DMS114 treated with DMSO at 0.1 percent for 48 hours (cell line): ENCODE results near the gene FBN2.
"Not testable (repeated sequence)": the region's sequence is repeated elsewhere in the genome, so short reads cannot be mapped to it uniquely, and the experiment has no call there.

Experiments used
- DNase-seq: peaks from one replicate; lab custom pipeline; 2025; ENCODE audit not compliant: unreplicated experiment; lab: John Stamatoyannopoulos, UW

FBN2 gene

DNA sequence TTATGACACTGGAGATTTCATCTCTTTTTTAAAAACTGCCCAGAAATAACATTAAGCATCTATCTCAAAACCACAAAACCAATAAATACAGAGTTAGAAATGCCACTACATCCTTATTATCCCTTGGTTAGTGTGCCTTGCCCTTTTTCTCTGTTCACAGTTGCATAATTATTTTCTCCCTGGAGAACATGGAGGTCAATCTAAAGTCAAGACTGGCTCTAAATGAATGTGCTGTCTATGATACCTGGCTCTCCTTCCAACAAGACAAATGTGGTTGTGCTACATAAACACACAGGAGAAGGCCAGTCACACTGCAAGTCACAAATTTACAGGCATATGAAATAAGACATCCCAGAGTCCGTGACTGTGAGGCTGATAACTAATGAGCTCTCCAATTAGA lies 2.8 kb downstream of the FBN2 start:
- DNase-seq, result no peak

DNA sequence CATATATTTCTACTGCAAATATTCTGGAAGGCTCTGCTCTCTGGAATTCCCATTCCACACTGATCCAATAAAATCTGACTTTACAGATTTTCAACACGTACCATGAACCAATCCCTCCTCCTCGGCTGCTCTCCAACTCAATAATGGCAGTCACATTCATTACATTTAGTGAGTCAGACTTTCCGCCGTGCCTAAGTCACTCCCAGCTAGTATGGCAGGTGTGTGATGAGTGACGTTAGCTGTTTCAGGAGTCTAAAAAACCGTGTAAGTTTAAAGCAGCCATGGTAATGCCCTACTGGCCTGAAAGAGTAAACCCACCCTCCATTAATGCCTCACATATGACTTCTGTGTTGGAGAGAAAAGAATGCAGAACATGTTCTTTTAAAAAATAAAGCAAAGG lies 3.3 kb downstream of the FBN2 start:
- no peak for DNase-seq

- no peak for DNase-seq
Observed at GRCh38 chr5:128532776-128533175, 5.3 kb downstream of the FBN2 start.

DNA sequence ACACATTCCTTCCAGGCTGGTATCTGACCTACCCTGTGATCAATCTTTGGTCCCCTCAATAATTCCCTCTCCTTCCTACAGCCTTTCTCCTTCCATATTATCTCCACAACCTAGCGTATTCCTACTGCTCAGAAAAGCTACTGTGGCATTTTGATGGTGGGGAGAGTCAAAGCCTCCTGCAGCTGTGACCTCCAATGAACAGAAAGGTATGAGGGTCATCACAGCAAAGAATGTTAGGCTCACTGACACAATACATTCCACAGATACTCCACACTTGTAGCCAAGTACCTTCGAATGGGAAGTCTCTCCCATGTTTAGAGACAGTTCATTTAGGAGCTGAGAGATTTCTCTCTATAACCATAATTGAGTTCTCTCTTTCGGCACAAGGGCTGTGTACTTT lies 5.9 kb downstream of the FBN2 start:
- no peak for DNase-seq

DNA sequence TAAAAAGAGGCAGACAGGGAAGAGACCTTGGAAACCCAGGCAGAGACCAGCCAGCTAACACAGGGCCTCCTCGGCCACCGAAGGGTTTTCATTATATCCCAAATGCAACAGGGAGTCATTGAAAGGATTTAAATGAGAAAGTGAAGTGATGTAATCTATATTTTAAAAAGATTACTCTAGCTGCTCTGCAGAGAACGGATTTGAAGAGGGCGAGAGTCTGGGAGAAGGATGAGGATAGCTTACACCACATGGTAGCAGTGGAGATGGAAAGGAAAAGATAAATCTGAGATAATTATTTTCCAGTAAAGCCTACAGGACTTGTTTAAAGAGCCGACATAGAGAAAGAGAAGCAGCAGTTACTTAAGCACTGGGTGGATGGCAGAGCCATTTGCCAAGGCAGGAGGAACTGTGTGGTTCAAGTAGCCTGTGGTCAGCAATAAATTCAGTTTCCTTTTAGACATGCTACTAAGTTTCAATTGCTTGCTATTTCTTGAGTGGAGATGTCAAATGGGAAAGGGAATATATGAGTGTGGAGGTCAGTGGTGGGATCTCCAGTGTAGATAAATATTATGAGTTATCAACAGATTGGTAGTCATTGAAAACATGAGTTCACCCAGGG lies 9.3 kb downstream of the FBN2 start:
- no peak for DNase-seq

DNA sequence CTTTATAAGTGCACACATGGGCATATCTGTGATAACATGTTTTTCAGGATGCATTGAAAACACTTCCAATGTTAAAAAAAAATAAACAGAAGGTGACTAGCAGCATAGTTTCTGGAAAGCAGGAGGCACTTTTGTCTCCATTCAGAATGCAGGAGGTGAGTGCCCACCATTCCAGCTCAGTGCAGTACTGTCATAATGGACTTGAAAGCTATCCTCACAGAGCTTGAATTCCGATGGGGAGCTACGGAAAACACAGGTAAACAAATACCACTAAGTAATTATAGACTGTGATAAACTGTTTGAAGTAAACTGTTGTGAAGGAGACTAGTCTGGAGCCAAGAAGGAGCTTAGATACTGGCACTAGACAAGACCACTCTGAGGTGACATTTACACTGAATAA lies 9.9 kb downstream of the FBN2 start:
- no peak for DNase-seq

- no peak for DNase-seq
Observed at GRCh38 chr5:128527077-128527476, 11.0 kb downstream of the FBN2 start.

- no peak for DNase-seq
Observed at GRCh38 chr5:128522336-128522735, 15.7 kb downstream of the FBN2 start.

GRCh38 chr5:128519827-128520226 lies 18.2 kb downstream of the FBN2 start:
- DNase-seq, result no peak

- no peak for DNase-seq
Observed at GRCh38 chr5:128516978-128517377, 21.1 kb downstream of the FBN2 start.

- DNase-seq, result no peak
Observed at GRCh38 chr5:128513806-128514205, 24.2 kb downstream of the FBN2 start.

DNA sequence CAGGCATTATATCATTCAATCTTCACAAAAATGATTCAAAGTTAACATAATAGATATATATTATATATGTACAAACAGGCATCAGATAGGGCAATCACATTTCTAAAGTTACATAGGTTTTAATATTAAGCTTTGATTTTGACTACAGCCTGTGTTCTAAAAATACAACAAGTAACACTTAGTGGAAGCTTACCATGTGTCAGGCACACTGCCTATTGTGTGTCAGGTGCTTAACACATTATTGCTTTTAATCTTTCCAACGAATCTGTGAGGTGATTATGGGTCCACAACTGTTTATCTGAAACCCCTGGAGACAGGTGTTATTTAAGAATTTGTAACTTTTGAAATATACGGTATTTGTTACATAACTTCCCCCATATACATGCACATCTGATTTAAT lies 25.2 kb downstream of the FBN2 start:
- no peak for DNase-seq

GRCh38 chr5:128506643-128507042 lies 31.4 kb downstream of the FBN2 start:
- no peak for DNase-seq

DNA sequence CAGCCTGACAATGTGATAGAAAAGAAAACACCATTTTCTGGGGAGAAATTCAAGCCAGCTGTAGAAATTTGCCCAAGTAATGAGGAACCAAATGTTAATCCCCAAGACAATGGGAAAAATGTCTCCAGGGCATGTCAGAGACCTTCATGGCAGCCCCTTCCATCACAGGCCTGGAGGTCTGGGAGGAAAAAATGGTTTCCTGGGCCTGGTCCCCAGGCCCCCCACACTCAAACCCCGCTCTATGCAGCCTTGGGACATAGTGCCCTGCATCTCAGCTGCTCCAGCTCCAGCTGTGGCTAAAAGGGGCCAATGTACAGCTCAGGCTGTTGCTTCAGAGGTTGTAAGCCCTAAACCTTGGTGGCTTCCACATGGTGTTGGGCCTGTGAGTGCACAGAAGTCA lies 34.3 kb downstream of the FBN2 start:
- not testable (repeated sequence) for DNase-seq

- DNase-seq, result peak; percentile 27
Observed at GRCh38 chr5:128498844-128499455, 39.1 kb downstream of the FBN2 start.

DNA sequence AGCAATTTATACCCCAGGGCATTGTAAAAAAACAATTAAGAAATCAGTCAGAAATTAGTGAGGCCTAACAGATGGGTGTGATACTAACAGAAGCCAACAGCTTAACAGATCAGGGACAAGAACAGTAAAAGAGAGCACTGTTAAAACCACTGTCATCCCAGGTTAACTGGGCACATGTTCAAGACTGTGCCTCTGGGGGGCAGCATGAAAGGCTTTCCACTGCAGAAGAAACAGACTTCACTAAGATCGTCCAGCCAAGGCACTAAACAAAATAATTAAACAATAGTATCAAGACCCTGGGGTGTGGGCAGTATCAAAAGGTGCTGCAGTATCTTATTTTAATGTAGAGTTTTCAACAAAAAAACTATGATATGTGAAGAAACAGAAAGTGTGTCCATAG lies 43.5 kb downstream of the FBN2 start:
- DNase-seq, result no peak

- no peak for DNase-seq
Observed at GRCh38 chr5:128493657-128494329, 44.3 kb downstream of the FBN2 start.

DNA sequence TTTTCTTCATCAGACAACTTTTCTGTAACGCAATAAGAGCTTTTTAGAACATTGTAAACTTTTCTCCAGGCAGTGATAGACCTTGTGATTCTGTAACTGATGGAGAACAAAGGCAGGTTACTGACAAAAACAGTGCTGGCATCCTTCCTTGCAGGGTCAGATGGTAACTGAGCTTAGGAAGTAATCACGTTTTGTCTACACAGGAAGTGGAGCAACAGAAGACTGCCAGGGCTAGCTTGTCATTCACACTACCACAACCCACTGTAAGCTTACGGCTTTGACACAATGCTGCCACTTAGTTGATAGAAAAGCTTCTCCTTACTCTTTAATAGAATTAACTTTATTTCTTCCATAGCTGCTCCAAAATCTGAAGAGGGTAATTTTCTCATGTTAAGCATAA lies 46.8 kb downstream of the FBN2 start:
- no peak for DNase-seq

GRCh38 chr5:128490761-128491160 lies 47.3 kb downstream of the FBN2 start:
- DNase-seq, result no peak

- no peak for DNase-seq
Observed at GRCh38 chr5:128487041-128487440, 51.0 kb downstream of the FBN2 start.

DNA sequence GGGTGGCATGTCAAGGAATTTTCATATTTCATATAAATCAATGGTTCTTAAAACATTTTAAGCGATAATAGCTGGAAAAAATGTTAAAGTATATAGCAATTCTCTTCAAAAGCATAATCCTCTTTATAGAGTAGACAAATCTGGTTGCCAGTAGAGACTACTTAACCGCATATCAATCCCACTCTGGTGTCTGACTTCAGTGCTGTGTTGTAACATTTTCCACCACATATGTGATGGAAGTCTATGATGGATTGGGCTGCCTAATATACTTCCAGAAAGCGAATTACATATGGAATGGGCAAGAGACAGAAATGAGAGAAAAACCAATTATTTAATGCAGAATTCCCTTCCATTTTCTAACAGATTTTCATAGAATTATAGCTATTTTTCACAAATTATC lies 54.3 kb downstream of the FBN2 start:
- DNase-seq, result no peak

DNA sequence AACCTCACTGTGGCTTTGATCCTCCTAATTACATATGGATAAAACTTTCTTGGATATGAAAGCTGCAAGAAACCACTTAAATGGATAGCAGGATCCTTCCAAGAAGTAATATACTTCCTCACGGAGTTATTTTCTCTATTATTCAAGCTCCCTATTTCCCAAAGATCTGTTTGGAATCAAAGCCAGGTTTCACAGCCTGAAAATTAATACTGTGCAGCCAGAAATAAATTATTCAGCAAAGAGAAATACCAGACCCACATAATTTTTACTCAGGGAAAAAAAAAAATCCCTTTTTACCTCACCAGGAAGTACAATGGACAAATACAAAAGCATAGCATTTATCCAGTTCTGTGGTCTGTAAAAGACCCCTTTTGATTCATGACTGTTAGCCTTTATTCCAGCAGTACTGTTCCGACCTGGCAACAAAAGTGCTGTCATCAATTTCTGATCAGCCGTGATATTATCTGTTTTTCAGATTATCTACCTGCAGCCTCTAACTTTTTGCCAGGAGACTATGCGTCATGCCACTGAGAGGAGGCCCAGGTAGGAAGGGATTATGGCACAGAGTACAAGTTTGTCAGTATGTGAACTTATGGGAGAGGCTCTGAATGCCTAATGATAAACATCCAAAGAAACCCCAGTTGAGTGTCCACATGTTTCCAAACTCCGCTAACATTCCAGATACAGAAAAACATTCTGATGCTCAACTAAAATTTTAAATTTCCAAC lies 57.0 kb downstream of the FBN2 start:
- no peak for DNase-seq
